ENCODE results near the gene SPATA46.

The SPATA46 gene

DNA sequence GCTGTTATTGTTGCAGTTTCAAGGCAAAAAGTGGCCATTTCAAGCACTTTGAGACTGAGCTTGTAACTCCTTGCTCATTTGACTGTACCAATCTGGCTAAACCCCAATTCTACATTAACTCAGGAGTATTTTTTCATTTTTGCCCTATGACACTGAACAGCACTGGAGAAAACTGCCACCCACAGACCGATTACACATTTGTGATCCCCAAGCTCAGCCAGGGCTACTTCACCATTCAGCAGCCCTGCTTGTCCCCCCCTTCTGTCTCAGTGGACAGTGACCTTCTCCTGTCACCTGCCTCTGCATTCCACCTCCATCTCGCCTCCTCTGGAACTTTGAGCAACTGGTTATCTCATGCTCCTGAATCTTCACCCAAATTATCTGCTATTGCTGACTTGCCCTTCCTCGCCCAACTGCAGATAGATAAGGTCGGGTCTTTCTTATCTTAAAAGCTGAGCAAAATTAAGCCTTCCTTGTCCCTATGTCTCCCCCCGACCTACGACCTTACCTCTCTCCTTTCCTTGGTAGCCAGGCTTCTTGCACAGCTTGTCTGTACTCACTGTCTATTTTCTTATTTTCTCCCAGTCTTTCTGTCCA lies 25.3 kb downstream of the SPATA46 start:
- DNase-seq = no peak

DNA sequence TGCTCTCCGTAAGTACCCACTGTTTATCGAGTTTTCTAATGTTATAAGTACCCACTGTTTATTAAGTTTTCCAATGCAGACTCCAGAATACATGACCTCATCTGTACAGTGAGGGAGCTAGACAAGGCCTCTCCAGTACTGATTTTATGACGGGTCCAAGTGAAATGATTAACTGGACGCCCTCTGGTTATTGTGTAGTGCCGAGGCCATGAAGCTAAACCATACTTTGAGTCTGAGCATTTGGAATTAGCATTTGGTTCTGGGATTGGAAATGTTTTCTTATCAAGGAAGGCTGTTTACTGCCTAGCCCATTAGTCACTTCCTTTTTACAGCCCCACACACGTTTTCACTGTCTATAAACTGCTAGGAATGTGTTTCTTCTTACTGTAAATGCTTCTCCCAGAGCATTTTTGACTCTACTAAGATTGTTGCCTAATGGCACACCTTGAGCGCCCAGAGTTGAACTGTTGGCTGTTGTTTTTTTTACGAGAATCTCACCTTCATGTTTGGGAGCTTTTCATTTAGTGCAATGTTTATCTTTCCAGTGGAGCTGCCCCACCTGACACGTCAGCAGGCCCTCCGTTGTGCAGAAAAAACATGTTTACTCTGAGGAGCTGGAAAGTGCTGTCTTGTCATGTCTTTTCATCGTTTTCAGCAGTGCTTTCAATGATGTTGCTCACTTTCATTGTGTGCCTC lies 26.9 kb downstream of the SPATA46 start:
- no peak for DNase-seq

DNA sequence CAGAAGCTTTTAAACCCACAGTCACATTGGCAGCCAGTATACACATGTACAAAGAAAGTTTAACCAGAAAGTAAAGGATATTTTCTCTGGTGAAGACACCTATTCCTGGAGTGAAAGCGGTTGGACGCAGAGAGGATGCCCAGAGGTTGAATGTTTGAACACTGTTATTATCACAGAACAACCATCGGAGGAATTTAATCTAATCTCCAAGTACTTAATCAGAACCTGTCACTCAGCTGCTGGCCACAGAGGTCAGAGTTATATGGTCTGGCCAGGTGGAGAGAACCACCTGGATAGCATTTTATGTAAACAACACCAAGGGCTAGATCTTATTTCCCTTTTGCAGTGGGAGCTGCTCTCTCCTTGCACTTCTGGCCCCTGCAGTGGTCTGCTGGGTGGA lies 29.4 kb downstream of the SPATA46 start:
- no peak for DNase-seq

DNA sequence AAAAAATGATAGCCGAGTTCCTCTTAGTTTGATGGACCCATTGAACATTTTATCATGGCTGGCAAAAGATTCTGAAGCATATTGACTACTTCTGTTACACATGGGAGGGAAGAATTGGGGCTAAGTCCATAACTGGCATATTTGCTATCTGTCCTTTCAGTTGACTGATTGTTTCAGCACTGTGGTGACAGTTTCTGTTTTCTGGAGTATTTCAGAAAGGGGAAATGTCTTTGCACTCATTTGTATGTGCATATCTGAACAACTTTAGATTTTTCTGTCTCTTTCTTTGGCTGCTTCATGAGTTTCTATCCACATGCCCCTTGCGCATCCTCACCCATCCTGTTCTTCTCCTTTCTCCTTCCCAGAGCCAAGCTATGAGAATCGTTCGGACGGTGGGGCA lies 33.2 kb downstream of the SPATA46 start:
- DNase-seq = no peak

DNA sequence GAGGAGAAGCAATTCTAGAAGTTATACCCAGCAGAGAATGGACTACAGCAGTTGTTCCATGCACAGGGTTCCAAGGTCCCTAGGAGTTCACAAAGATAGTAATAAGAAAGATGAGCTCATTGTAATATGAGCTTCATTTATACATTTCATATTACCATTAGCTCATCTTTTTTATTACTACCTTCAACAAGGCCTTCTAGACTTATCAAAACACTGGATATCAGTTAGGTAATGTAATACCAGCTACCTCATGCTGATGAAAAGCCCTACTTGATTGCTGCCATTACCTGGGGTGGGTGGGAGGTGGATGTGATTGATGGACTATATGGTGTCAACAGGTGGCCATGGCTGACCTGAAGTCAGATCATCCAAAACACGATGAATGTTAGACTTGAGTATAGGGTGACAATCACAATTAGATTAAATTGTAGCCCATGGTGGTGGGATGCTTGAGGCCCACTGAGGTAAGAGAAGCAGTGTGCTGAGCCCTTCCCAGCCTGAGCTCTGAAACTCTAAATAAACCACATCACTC lies 34.1 kb downstream of the SPATA46 start:
- DNase-seq = no peak

DNA sequence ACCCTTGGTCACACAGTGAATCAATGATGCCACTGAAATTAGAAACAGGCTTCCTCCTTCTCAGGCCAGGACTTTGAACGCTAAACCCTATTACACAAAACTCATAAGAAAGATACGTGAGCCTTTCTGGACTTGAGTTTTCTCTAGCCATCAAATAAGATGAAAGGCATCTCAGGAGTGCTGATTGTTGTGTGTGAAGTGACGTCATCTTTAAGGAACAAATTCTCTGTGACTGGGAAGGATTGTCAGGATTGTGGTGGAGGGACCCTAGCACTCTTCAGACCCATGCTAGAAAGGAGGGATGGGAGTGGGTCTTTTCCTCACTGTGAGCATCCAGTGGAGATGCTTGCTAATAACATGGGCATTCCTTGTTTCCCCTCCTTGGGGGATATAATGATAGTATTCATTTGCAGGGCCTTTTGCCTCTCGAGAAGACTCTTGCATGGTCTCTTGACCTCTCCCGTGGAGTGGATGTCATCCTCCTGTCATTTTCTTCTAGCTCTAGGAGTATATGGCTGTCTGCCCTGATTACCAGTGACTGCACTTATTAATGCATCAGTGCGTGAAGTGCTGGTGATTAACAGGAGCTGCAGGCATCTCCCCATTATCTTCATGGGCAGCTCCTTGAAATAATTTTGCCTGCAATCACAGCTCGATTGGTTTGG lies 39.9 kb downstream of the SPATA46 start:
- DNase-seq = no peak

DNA sequence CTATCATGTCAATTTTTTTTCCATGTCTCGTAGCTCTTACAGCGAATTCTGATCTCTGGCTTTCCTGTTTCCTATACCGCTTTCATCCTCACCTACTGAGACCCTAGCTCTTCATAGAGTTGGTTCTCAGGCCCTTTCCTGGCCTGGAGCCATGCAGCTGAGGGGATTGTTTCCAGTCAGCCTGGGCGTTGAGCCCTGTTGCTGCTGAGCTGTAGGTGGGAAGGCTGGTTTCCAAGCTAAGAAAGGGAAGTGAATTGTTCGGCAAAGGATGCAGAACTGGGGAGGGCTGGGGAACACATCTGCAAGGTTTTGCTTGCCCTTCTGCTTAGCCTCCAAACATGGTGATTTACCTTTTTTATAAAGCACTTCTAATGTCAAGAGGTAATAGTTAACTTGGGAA lies 41.5 kb downstream of the SPATA46 start:
- no peak for DNase-seq

DNA sequence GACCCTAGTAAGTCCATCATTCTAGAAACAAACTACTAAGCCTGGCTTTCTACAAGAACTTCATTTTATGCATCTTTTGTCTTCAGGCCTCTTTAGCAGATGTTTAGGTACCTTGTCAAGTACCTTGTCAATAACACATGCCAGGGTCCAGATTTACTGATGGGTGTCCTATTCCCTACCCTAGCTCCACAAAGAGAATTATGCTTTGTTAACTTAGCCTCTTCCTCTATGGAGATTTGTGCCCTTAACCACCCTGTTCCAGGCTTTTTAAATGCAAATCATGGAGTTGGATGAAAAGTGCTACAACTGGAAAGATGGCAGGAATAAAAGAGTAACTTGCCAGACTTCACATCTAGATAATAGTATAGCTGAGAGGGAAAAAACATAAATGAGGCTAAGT lies 42.7 kb downstream of the SPATA46 start:
- no peak for DNase-seq

DNA sequence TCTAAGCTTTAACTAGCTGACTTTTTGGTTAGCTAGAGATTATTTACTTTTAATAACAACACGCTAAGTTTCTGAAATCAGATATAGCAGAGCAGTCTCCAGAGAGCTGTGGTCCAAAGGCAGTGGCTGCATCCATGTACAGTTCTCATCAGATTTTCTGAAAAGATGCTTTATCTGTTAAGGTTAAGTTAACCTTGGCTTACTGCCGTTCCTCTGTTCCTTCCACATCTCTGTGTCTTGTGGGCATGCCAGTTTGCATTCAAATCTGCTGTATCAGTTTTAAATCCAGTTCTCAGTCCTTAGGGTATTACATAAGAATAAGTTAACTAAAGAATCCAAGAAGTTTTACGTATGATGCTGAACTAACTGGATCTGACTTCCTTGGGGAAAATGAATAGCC lies 46.8 kb downstream of the SPATA46 start:
- DNase-seq = no peak

DNA sequence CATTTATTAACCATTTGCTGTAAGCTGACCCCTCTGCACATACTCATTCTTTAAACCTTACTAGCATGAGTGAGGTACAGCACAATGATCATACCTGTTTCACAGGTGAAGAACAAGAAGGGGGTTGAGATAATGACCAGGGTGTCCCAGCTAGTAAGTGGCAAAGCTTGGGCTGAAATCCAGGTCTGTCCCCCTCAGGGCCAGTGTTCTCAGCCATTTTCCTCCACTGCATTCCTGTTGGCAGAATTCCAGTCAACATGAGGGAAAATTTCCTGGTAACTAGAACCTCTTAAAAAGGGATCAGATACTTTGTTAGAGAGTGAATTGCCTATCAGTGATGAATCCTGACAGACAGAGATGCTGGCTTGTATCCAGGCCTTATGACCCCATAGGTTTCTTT lies 48.1 kb downstream of the SPATA46 start:
- DNase-seq = no peak

DNA sequence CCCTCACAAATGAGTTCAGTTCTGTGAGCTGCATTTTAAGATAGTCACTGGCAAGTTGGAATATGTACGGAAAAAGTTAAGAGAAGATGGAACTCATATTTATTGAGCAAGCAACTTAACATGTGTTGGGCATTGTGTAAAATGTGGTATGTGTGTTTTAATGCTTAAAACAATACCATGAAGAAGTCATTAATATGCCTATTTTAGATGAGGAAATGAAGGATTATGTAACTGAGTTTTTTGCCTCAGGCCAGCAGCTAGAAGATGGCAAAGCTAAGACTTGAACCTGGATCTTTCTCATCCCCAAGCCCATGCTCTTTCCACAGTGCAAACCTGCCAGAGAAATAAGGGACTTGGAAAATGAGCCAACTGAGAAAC lies 48.9 kb downstream of the SPATA46 start:
- no peak for DNase-seq

DNA sequence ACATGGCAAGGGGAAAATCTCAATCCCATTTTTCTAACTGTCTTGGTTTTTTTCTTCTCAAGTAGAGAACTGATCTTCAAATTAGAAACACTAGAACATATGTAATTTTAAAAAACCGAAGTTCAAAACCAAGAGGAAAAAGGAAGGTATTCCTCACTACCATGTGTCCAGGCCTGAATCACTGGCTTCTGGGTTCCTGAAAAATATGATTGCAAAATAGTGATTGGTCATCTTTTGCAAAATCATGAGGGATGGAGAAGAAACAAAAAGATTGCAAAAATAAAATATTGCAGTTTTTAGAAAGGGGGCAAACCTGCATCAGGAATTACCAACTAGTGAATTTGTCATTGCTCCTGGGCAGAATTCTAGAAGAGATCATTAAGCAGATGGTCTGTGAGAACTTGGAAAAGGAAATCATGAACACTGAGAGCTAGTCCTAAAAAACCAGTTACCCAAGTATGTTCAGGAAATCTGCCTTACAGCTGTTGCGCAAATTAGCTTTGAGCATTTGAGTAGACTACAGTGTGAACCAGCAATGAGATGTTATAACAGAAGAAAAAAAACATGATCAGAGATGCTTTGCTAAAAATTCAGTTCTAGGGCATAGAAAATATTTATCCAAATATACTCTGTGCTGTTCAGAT lies 49.4 kb downstream of the SPATA46 start:
- no peak for DNase-seq

DNA sequence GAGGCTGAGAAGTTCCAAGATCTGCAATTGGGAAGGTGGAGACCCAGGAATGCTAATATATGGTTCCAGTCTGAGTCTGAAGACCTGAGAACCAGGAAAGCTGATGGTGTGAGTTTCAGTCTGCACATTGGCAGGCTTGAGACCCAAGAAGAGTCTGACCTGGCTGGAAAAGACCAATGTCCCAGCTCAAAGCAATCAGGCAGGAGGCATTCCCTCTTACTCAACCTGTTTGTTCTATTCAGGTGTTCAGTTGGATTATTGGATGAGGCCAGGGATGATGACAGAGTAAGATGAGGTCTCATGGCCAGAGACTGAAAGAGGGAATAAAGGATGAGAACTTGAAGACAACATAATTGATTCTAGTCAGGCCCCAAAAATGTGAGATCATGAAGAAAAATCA lies 50.1 kb downstream of the SPATA46 start:
- no peak for DNase-seq

DNA sequence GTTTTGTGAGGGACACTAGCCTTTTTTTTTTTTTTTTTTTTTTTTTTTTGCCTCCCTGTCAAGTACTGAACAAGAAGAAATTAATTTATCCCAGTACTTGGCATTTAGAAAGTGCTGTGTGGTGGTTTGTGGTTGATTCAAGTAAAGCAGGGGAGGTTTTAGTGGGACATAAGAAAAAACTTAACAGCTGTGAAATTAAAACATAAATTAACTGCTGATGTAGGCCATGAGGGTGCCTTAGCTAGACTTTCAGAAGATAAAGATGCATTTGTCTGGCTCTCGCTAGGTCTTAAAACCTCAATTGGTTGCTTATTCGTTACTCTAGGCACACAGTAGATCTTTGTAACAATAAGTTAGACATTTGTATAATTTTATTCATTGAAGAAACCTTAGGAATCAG lies 52.3 kb downstream of the SPATA46 start:
- DNase-seq = no peak

Measured in stimulated activated CD4-positive, alpha-beta T cell treated with anti-CD3 and anti-CD28 coated beads, Interleukin-1b, Interleukin-23, amount 100 ng/mL, for 48 hours (primary cell).